GM21717 (cell line): Measurements from ENCODE around the gene DNAH2.
A peak's percentile ranks its signal among the peaks of the same experiment; 100 is the strongest.

Source experiments
- ATAC-seq: cut with Tn5 transposase; IDR thresholded peaks from one replicate; pipeline ENCODE4 v1.9.1; 2021; ENCODE audit warnings: mild to moderate bottlenecking, moderate library complexity; ENCODE audit not compliant: unreplicated experiment

Gene DNAH2

GRCh38 chr17:7716901-7717755 lies at the start of gene DNAH2:
TSS of gene DNAH2 (plus strand) at chr17:7717744. CDS start at chr17:7719735, 1,991 bp downstream.
- ATAC-seq = no peak

- ATAC-seq = no peak
Observed at GRCh38 chr17:7668482-7668881, 49.1 kb upstream of the DNAH2 start.

- no peak for ATAC-seq
Observed at GRCh38 chr17:7673239-7673638, 44.3 kb upstream of the DNAH2 start.

DNA sequence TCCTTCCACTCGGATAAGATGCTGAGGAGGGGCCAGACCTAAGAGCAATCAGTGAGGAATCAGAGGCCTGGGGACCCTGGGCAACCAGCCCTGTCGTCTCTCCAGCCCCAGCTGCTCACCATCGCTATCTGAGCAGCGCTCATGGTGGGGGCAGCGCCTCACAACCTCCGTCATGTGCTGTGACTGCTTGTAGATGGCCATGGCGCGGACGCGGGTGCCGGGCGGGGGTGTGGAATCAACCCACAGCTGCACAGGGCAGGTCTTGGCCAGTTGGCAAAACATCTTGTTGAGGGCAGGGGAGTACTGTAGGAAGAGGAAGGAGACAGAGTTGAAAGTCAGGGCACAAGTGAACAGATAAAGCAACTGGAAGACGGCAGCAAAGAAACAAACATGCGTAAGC lies 42.6 kb upstream of the DNAH2 start:
- no peak for ATAC-seq

DNA sequence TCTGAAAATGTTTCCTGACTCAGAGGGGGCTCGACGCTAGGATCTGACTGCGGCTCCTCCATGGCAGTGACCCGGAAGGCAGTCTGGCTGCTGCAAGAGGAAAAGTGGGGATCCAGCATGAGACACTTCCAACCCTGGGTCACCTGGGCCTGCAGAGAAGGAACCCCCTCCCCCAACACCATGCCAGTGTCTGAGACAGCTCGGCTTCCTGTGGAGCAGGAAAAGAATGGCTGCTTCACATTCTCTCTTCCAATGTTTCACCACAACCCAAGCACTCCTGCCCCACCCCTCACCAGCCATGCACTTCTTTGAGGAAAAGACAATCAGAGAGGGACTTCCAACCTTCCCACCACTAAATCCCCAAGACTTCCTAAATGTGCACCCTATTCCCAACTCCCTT lies 41.0 kb upstream of the DNAH2 start:
- ATAC-seq = no peak

DNA sequence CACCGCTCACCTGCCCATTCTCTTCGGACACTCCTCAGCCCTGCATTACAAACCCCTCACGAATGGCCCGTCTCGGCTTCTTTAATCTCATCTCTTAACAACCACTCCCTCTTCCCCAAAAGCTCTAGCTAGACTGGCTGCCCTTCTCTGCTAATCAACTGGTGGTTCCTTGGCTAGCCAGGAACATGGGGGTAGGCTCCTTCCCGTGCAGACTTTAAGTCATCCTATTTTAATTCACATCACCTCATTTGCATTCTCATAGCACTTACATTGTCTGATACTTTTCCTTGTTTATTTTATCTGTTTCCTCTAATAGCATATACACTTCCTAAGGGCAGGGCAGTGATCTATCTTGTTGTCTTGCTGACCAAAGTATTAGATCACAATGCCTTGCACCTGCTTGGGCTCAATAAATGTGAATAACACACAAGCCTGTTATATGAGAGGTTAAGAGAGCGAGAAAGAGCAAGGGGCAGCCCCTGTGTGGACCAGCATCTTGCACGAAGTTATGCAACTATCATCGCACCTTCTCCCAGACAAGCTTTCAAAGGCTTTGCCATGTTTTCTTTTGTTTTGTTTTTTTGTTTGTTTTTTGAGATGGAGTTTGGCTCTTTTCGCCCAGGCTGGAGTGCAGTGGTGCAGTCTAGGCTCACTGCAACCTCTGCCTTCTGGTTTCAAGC lies 40.0 kb upstream of the DNAH2 start:
- no peak for ATAC-seq

DNA sequence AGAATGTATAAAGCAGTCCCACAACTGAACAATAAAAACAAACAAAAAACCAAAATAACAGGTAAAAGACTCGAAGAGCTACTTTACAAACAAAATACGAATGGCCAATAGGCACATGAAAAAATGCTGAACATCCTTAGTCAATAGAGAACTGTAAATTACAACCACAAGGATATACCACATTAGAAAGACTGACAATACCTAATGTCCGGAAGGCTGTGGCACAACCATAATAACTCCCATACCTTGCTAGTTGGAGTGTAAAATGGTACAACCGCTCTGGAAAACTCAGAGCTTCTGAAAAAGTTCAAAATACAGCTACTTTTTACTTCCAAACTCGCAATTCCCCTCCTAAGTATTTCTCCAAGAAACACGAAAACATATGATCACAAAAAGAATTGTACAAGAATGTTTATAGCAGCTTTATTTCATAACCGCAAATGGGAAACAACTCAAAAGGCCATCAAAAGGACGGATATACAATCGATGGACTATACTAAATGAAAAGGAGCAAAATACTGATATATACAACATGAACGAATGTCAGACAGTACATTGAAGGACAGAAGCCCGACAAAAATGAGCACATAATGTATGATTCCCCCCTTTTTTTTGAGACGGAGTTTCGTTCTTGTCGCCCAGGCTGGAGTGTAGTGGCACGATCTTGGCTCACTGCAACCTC lies 32.6 kb upstream of the DNAH2 start:
- no peak for ATAC-seq

- peak; percentile 45 for ATAC-seq
Observed at GRCh38 chr17:7685533-7686221, 31.9 kb upstream of the DNAH2 start.

DNA sequence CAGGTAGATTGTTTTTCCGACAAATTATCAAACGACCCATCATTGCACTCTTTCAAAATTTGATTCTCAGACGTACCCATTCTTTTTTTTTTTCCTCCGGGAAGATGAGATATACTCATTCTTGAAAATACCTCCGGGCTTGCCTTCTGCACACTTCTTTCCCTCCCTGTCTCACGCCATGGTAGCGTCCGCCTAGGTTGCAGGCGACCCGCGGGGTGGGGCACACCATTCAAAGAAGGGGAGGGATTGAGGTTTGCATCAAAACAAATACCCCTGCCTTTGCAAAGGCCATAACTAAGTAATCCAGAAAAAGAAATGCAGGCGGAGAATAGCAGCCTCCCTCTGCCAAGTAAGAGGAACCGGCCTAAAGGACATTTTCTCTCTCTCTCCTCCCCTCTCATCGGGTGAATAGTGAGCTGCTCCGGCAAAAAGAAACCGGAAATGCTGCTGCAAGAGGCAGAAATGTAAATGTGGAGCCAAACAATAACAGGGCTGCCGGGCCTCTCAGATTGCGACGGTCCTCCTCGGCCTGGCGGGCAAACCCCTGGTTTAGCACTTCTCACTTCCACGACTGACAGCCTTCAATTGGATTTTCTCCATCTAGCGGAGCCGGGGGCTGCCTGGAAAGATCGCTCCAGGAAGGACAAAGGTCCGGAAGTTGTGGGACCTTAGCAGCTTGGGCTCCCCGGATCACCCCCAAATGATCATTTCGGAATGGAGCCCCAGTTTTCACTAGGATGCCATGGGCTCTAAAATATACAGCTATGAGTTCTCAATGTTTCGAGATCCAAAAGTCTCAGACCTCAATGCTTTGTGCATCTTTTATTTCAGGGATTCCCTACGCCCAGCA lies 31.1 kb upstream of the DNAH2 start:
- peak; percentile 31 for ATAC-seq

- peak; percentile 45 for ATAC-seq
Observed at GRCh38 chr17:7687072-7687907, 30.3 kb upstream of the DNAH2 start, which contains the start of gene TP53. TSS of gene TP53 (minus strand) at chr17:7687490. CDS start at chr17:7676594, 10,896 bp downstream.

DNA sequence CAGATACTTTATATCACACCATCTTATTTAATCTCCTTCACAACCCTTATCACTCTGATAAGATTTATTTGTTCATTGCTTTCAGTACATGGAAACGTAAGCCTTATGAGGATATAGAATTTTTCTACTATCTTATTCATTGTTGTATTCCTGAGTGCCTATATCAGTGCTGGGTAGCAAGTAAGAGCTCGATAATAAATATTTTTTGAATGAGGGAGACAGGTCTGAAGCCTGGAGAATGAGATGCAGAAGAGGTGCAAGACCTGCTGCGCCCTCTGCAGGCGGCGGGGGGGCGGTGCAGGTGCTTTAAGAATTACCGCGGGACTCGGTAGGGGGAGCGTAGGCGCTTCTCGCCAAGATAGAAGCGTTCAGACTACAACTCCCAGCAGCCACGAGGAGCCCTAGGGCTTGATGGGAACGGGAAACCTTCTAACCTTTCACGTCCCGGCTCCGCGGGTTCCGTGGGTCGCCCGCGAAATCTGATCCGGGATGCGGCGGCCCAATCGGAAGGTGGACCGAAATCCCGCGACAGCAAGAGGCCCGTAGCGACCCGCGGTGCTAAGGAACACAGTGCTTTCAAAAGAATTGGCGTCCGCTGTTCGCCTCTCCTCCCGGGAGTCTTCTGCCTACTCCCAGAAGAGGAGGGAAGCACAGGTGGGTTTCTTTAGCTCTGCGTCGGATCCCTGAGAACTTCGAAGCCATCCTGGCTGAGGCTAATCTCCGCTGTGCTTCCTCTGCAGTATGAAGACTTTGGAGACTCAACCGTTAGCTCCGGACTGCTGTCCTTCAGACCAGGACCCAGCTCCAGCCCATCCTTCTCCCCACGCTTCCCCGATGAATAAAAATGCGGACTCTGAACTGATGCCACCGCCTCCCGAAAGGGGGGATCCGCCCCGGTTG lies 29.4 kb upstream of the DNAH2 start, which contains the start of gene WRAP53:
WRAP53 (plus strand) TSS at position 570 of the 900 bp plus-strand sequence; CDS start at position 742, 172 bp downstream.
- ATAC-seq = peak; percentile 60

DNA sequence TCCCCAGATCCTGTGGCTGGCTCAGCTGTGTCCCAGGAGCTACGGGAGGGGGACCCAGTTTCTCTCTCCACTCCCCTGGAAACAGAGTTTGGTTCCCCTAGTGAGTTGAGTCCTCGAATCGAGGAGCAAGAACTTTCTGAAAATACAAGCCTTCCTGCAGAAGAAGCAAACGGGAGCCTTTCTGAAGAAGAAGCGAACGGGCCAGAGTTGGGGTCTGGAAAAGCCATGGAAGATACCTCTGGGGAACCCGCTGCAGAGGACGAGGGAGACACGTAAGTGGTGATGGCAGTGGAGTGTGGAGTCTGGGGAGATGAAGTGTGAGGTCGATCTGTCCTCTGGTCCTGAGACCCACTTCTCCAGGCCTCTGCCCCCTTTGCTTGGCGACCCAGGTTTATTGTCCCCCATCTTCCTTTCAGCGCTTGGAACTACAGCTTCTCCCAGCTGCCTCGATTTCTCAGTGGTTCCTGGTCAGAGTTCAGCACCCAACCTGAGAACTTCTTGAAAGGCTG lies 28.7 kb upstream of the DNAH2 start:
- ATAC-seq = no peak

- ATAC-seq = no peak
Observed at GRCh38 chr17:7695586-7695985, 22.0 kb upstream of the DNAH2 start.

DNA sequence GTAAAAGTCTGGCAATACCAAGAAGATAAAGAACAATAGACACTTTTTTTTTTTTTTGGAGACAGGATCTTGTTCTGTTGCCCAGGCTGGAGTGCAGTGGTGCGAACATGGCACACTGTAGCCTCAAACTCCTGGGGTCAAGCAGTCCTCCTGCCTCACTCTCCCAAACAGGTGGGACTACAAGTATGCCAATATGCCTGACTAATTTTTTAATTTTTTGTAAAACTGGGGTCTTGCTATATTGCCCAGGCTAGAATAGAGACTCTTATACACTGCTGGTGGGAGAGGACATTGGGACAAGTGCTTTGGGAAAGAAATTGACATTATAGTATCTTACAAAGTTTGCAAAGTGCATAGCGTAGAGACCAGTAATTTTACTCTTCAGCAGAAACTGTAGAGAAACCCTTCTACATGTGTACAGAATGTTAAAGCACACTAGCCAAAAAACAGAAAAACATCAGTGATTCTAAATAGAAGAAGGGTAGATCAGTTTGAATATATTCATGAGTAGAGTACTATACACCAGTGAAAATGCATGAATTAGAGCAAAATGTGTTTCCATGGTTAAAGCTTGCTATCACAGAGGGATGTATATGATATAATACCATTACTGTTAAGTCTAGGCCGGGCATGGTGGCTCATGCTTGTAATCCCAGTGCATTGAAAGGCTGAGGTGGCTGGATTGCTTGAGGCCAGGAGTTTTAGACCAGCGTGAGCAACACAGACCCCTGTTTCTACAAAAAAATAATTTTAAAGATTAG lies 19.5 kb upstream of the DNAH2 start:
- no peak for ATAC-seq

GRCh38 chr17:7700510-7700909 lies 17.0 kb upstream of the DNAH2 start:
- ATAC-seq = no peak

DNA sequence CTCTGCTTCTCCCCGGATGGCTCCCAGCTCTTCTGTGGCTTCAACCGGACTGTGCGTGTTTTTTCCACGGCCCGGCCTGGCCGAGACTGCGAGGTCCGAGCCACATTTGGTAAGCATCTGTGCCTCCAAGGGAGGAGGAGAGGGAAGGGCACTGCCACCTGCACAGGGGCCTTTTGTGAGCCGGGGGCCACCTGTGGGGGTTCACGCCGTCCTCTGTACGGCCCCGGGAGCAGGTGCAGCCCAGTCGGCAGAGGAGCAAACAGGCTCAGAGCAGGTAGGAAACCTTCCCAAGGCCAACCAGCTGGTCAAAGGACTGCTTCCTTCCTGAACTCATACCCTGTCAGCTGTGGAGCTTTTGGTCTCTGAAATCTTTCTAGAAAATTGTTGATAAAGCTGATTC lies 15.9 kb upstream of the DNAH2 start:
- no peak for ATAC-seq

GRCh38 chr17:7702776-7703175 lies 14.8 kb upstream of the DNAH2 start:
- ATAC-seq = no peak
